ENCODE measurements around the gene MRC1.

- TF ChIP-seq CTCF (IDR thresholded peaks at IDR 0.05) (no peak), POLR2A (IDR thresholded peaks at IDR 0.05) (no peak), POLR2AphosphoS5 (IDR thresholded peaks at IDR 0.05) (no peak), EP300 (IDR thresholded peaks at IDR 0.05) (no peak)
Measured at GRCh38 chr10:17866346-17866745, 57.2 kb downstream of the MRC1 start.
